Measurements from ENCODE around the gene CADM1. TPM values are rescaled to one million over a fixed set of nuclear protein-coding genes. Genes with fewer than 3 reads are reported as not detected.

Gene CADM1
- total RNA-seq, 1 experiment from 2014 or later = 534 TPM

DNA sequence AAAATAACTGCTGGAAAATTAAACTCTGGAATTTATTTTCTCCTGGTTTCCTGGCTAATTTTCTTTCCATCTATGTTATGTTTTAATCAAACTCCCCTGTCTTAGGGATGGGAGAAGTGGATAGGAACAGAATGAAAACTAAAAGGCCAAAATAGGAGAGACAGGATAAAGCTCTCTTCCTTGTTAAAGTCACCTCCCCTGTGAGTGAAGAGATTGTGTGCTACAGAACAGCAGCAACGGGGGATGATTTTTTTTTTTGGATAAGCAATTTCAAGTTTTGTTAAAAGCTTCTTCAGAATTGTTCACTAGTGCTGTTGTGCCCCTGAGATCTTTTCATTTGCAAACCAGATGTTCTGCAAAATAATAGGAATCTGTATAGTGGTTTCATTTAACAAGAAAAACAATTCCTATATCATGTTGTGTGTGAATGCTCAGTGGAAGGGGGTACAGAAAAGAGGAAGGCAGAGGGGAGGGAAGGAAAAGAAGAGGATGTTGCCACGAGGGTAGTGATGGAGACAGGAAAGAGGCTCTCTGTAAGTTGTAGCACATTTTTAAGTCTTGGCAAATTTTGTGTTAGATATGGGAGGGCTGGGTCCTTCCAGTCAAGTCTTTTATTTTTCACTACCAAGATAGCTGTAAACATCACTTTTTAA, 301.2 kb downstream of the CADM1 start:
- Histone ChIP-seq H3K27me3 (replicated peaks; ENCODE audit: control insufficient read depth, insufficient read depth, low read length) (no peaks in the 10 kb centered on the region), H3K9me3 (no peaks in the 10 kb centered on the region), H3K4me1 (0 out of 2 replicates have a peak, but pooled peaks cover 4% of the 10 kb centered on the region), H3K4me3 (ENCODE audit: low read depth, low read length) (no peak overlapping the region), H3K36me3 (ENCODE audit: control insufficient read depth, insufficient read depth, low read length) (no peaks in the 10 kb centered on the region)
- Mint-ChIP-seq H3K27ac (ENCODE audit: unreplicated experiment) (no peak overlapping the region), H3K36me3 (ENCODE audit: insufficient read depth, unreplicated experiment) (peaks cover 73% of the 10 kb centered on the region), H3K4me1 (ENCODE audit: low read depth, unreplicated experiment) (peaks cover 11% of the 10 kb centered on the region), H3K4me3 (ENCODE audit: unreplicated experiment) (no peak overlapping the region), H3K27me3 (ENCODE audit: insufficient read depth, unreplicated experiment) (no peaks in the 10 kb centered on the region), H3K9me3 (ENCODE audit: unreplicated experiment) (no peaks in the 10 kb centered on the region)
- DNase-seq = no peak
- BruUV-seq (replicated peaks) = no TSS peak
- ChIA-PET CTCF (no interaction called here), POLR2A (no interaction called here)
- TF ChIP-seq, protein P1, sequence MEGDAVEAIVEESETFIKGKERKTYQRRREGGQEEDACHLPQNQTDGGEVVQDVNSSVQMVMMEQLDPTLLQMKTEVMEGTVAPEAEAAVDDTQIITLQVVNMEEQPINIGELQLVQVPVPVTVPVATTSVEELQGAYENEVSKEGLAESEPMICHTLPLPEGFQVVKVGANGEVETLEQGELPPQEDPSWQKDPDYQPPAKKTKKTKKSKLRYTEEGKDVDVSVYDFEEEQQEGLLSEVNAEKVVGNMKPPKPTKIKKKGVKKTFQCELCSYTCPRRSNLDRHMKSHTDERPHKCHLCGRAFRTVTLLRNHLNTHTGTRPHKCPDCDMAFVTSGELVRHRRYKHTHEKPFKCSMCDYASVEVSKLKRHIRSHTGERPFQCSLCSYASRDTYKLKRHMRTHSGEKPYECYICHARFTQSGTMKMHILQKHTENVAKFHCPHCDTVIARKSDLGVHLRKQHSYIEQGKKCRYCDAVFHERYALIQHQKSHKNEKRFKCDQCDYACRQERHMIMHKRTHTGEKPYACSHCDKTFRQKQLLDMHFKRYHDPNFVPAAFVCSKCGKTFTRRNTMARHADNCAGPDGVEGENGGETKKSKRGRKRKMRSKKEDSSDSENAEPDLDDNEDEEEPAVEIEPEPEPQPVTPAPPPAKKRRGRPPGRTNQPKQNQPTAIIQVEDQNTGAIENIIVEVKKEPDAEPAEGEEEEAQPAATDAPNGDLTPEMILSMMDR (IDR thresholded peaks at IDR 0.05; ENCODE audit: insufficient read depth in 1 of 2, low read depth in 1 of 2, low read length in 1 of 2, severe bottlenecking in 1 of 2, unreplicated experiment in 1 of 2) = no peak
- intact Hi-C loops (cut with micrococcal nuclease; ENCODE audit: unreplicated experiment) = no loop called here

DNA sequence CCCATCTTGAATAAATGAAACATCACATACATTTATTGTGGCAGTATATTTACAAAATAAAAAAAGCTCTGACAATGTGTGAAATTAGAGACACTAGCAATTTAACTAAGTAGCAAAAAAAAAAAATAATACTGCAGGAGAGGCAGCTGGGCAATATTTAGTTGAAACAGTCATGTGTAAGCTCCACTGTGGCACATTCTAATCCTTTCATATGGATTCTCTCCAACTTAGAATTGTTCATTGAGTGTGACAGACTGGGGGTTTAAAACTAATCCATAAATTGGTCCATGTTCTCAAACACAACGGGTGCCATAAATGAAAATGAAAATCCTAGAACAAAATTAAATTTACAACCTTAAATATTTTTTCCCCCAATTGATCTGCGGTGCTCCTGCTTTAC, 302.1 kb downstream of the CADM1 start:
- Histone ChIP-seq H3K27me3 (replicated peaks; ENCODE audit: control insufficient read depth, insufficient read depth, low read length) (no peaks in the 10 kb centered on the region), H3K4me3 (ENCODE audit: low read depth, low read length) (no peak overlapping the region), H3K4me1 (no peaks in the 10 kb centered on the region), H3K9me3 (no peaks in the 10 kb centered on the region), H3K36me3 (ENCODE audit: control insufficient read depth, insufficient read depth, low read length) (no peaks in the 10 kb centered on the region)
- intact Hi-C loops (cut with micrococcal nuclease; ENCODE audit: unreplicated experiment) = no loop called here
- Mint-ChIP-seq H3K9me3 (ENCODE audit: unreplicated experiment) (no peaks in the 10 kb centered on the region), H3K27ac (ENCODE audit: unreplicated experiment) (no peak overlapping the region), H3K27me3 (ENCODE audit: insufficient read depth, unreplicated experiment) (no peaks in the 10 kb centered on the region), H3K36me3 (ENCODE audit: insufficient read depth, unreplicated experiment) (peaks cover 64% of the 10 kb centered on the region), H3K4me1 (ENCODE audit: low read depth, unreplicated experiment) (peaks cover 1% of the 10 kb centered on the region), H3K4me3 (ENCODE audit: unreplicated experiment) (no peak overlapping the region)
- ChIA-PET CTCF (interaction anchor here (0.7 kb wide), 1 partner anchor 67 kb away, joined by 4 read pairs; no protein-coding TSS in a partner anchor), POLR2A (no interaction called here)
- no peak for DNase-seq
- TF ChIP-seq, protein P1 (IDR thresholded peaks at IDR 0.05; ENCODE audit: insufficient read depth in 1 of 2, low read depth in 1 of 2, low read length in 1 of 2, severe bottlenecking in 1 of 2, unreplicated experiment in 1 of 2) = no peak
- no TSS peak for BruUV-seq (replicated peaks)

DNA sequence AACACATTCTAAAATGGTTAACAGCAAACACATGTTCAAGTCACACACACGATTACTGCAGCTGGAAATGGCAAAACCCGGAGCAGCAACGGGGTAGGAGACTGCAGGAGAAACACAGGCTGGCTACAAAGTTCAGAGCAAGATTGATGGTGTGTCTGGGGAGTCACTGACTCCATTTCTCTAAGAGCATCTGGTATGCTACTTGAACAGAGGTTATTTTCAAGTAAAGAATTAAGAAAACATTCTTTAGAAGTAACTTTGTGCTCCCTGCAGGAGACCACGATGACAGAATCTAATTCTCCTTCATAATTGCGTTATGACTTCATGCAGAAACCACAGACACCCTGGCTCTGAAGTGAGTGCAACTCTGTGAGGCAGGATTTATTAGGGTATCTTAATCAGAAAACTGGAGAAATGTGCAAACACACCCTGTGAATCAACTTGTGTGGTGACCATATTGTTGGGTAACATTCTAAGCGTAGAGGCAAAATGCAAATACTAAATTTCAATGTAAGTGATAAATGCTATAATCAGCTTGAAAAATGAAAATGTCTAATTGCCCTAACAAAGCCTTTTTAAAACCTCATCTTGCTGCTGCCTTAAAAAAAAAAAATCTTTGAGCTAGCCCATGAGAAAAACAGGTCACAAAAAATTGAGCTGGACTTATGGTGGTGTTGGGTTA, 303.0 kb downstream of the CADM1 start:
- intact Hi-C loops (cut with micrococcal nuclease; ENCODE audit: unreplicated experiment) = no loop called here
- H3K4me3 Mint-ChIP-seq (ENCODE audit: unreplicated experiment) = no peak overlapping the region
- no peaks in the 10 kb centered on the region for H3K27me3 Mint-ChIP-seq (ENCODE audit: insufficient read depth, unreplicated experiment)
- POLR2A ChIA-PET = no interaction called here
- H3K27me3 ChIP-seq (replicated peaks; ENCODE audit: control insufficient read depth, insufficient read depth, low read length) = no peaks in the 10 kb centered on the region
- DNase-seq = no peak
- no peak overlapping the region for H3K4me3 ChIP-seq (ENCODE audit: low read depth, low read length)
- no peaks in the 10 kb centered on the region for H3K36me3 ChIP-seq (ENCODE audit: control insufficient read depth, insufficient read depth, low read length)
- CTCF ChIA-PET = interaction anchor here (0.7 kb wide), 1 partner anchor 66 kb away, joined by 4 read pairs; no protein-coding TSS in a partner anchor
- TF ChIP-seq, protein P1 (IDR thresholded peaks at IDR 0.05; ENCODE audit: insufficient read depth in 1 of 2, low read depth in 1 of 2, low read length in 1 of 2, severe bottlenecking in 1 of 2, unreplicated experiment in 1 of 2) = no peak
- no peaks in the 10 kb centered on the region for H3K9me3 Mint-ChIP-seq (ENCODE audit: unreplicated experiment)
- H3K4me1 Mint-ChIP-seq (ENCODE audit: low read depth, unreplicated experiment) = no peaks in the 10 kb centered on the region
- H3K36me3 Mint-ChIP-seq (ENCODE audit: insufficient read depth, unreplicated experiment) = peaks cover 57% of the 10 kb centered on the region
- H3K9me3 ChIP-seq = no peaks in the 10 kb centered on the region
- H3K4me1 ChIP-seq = no peaks in the 10 kb centered on the region
- H3K27ac Mint-ChIP-seq (ENCODE audit: unreplicated experiment) = no peak overlapping the region
- BruUV-seq (replicated peaks) = no TSS peak

All from Caco-2 (cell line).